IPS-15b (cell line): Measurements from ENCODE around the gene OR8G1.
"Not testable (repeated sequence)": the region's sequence is repeated elsewhere in the genome, so short reads cannot be mapped to it uniquely, and the experiment has no call there.

Experiments
- H3K27me3 ChIP-seq: one replicate; pipeline ENCODE4 v1.6.1; 2013; ENCODE audit warnings: low read length; ENCODE audit not compliant: control insufficient read depth, insufficient read depth
- H3K36me3 ChIP-seq: one replicate; pipeline ENCODE4 v1.6.1; 2013; ENCODE audit warnings: low read length; ENCODE audit not compliant: control insufficient read depth, insufficient read depth
- H3K4me1 ChIP-seq: one replicate; pipeline ENCODE4 v1.6.1; 2013; ENCODE audit warnings: mild to moderate bottlenecking, low read length; ENCODE audit not compliant: control insufficient read depth, insufficient read depth
- H3K4me3 ChIP-seq: one replicate; pipeline ENCODE4 v1.5.1; 2013; ENCODE audit warnings: low read depth, low read length
- H3K9ac ChIP-seq: one replicate; pipeline ENCODE4 v1.6.1; 2013; ENCODE audit warnings: low read depth, mild to moderate bottlenecking, low read length
- H3K9me3 ChIP-seq: one replicate; pipeline ENCODE4 v1.6.1; 2013; ENCODE audit warnings: mild to moderate bottlenecking, low read length; ENCODE audit not compliant: control insufficient read depth, insufficient read depth

OR8G1 gene

DNA sequence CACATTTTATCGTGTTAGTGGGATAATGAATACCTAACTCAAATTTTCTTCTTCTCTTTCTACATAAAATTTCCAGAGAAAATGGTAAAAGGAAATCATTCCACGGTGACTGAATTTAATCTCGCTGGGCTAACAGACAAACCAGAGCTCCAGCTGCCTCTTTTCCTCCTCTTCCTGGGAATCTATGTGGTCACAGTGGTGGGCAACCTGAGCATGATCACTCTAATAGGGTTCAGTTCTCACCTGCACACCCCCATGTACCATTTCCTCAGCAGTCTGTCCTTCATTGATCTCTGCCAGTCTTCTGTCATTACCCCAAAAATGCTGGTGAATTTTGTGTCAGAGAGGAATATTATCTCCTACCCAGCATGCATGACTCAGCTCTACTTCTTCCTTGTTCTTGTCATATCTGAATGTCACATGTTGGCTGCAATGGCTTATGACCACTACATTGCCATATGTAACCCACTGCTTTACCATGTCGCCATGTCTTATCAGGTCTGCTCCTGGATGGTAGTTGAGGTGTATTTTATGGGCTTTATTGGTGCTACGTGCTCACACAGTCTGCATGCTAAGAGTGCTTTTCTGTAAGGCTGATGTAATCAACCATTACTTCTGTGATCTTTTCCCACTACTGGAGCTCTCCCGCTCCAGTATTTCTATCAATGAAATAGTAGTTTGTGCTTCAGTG is 33.6 kb upstream of the OR8G1 start:
- H3K36me3 ChIP-seq, result no peaks in the 10 kb centered on the region
- no peaks in the 10 kb centered on the region for H3K9me3 ChIP-seq
- no peak overlapping the region for H3K9ac ChIP-seq
- no peaks in the 10 kb centered on the region for H3K4me1 ChIP-seq
- H3K27me3 ChIP-seq, result no peaks in the 10 kb centered on the region
- H3K4me3 ChIP-seq, result no peak overlapping the region

DNA sequence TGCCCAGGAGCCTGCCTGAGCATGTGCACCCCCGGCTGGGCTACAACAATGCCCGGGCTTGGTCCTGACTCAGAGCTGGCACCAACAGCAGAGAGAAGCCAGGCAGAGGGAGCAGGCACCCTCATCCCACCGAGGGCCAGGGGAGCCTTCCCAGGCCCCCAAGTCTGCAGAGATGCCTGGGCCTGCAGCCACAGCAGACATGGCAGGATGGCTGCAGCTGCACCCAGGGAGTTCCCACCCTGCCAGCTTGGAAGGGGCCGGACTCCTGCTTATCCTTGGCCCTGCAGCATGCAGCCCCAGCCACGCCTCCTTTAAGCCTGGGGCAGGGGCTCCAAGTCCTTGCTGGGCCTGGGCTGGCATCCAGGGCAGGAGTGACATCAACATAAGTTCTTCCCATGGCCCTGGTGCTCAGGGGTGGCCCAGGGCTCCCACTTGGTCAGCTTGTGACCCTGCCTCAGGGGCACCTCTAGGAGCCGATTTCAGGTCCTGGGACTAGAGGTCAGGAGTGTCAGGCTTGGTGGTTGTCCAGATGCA is 31.0 kb upstream of the OR8G1 start:
- no peak overlapping the region for H3K4me3 ChIP-seq
- no peaks in the 10 kb centered on the region for H3K27me3 ChIP-seq
- no peaks in the 10 kb centered on the region for H3K9me3 ChIP-seq
- no peaks in the 10 kb centered on the region for H3K4me1 ChIP-seq
- no peaks in the 10 kb centered on the region for H3K36me3 ChIP-seq
- no peak overlapping the region for H3K9ac ChIP-seq

DNA sequence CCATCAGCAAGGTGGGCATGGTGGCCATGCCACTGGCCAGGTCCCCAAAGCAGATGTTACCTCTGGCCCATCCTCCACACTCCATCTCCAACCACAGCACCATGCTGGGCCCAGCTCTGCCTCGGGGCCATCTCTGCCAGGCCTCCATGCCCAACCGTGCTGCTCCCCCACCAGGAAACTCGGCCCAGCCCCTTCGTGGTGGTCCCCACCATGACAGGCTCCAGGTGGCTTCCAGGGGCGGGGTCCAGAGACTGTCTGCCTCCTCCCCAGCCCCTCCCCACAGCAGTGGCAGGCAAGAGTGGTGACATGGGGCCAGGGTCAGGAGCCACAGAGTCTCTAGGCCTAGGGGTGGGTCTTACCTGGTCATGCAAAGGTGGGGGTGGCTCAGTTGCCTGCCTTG is 30.5 kb upstream of the OR8G1 start:
- Histone ChIP-seq H3K4me1 (no peaks in the 10 kb centered on the region), H3K4me3 (no peak overlapping the region), H3K9me3 (no peaks in the 10 kb centered on the region), H3K36me3 (no peaks in the 10 kb centered on the region), H3K27me3 (no peaks in the 10 kb centered on the region), H3K9ac (no peak overlapping the region)

DNA sequence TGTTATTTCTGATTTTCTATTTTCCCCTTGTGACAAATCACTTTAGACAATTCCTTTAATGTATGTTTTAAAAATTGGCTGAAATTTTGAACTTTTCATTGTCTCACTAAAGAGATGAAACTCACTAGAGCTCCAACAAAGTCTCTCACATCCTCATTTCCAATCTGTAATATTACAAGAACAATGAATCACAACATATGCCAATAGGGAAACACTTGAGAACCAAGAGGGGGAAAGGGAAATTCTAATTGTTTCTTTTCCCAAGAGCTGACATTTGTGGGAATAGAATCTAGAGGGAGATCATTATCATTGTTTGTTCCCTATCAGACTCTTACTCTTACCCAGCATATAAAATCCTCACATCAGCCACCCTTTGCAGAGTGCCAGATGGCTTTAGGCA is 29.6 kb upstream of the OR8G1 start:
- Histone ChIP-seq H3K9me3 (no peaks in the 10 kb centered on the region), H3K4me3 (no peak overlapping the region)

DNA sequence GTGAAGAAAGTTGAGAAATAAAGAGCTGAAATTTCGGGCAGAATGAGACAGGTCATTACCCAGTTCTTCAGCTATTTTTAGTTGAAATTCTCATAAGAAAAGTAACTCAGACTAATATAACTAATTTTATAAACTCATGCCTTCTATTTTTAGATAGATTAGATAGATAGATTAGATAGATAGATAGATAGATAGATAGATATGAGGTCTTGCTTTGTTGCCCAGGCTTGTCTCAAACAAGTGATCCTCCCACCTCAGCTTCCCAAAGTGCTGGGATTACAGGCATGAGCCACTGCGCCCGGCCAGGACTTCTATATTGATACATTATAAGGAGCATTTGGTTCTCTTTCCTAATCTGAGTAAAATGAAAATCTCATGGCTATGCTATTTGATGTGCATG is 26.9 kb upstream of the OR8G1 start:
- no peaks in the 10 kb centered on the region for H3K27me3 ChIP-seq
- no peaks in the 10 kb centered on the region for H3K4me1 ChIP-seq

More for the DNA sequence above, 29.6 kb upstream of the OR8G1 start:
- H3K27me3 ChIP-seq, result no peaks in the 10 kb centered on the region
- no peaks in the 10 kb centered on the region for H3K36me3 ChIP-seq
- no peaks in the 10 kb centered on the region for H3K4me1 ChIP-seq
- no peak overlapping the region for H3K9ac ChIP-seq

DNA sequence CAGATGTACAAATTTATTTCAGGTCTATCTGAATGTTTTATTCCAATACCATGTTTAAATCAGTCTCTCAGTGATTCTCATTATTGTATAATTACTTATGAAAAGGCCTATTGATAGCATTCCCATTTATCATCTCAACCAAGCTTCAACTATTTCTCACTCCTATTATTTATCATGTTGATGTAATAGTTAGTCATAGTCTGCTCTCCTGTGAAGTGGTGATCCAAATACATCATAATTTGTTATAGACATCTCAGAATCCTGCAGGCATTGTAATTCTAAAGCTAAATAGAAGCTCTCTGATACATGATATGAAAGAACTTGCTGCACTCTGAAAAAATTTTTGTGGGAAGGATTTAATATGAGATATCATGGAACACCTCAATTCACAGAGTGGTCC is 21.8 kb upstream of the OR8G1 start:
- H3K4me1 ChIP-seq, result no peaks in the 10 kb centered on the region
- no peaks in the 10 kb centered on the region for H3K27me3 ChIP-seq
- H3K4me3 ChIP-seq, result no peak overlapping the region

More for the DNA sequence above, 26.9 kb upstream of the OR8G1 start:
- Histone ChIP-seq H3K36me3 (no peaks in the 10 kb centered on the region), H3K9me3 (no peaks in the 10 kb centered on the region), H3K9ac (no peak overlapping the region), H3K4me3 (no peak overlapping the region)

DNA sequence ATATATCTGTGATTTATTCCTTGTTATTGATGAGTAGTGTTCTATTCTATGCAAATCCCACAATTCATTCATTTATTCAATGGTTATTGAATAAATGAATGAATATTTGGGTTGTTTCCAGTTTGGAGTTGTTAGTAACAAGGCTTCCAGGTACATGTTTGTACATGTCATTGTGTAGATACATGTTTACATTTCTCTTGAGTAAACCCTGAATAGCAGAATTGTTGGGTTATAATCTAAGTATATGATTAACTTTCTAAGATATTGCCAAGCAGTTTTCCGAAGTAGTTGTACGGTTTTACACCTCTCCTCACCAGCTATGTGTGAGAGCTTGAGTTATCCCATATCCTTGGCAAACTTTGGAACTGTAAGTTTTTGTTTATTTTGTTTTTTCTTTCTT is 18.5 kb upstream of the OR8G1 start:
- Histone ChIP-seq H3K9me3 (no peaks in the 10 kb centered on the region), H3K4me1 (no peaks in the 10 kb centered on the region), H3K9ac (no peak overlapping the region), H3K36me3 (no peaks in the 10 kb centered on the region), H3K4me3 (no peak overlapping the region), H3K27me3 (no peaks in the 10 kb centered on the region)

More for the DNA sequence above, 21.8 kb upstream of the OR8G1 start:
- H3K9ac ChIP-seq, result no peak overlapping the region
- no peaks in the 10 kb centered on the region for H3K9me3 ChIP-seq
- no peaks in the 10 kb centered on the region for H3K36me3 ChIP-seq

DNA sequence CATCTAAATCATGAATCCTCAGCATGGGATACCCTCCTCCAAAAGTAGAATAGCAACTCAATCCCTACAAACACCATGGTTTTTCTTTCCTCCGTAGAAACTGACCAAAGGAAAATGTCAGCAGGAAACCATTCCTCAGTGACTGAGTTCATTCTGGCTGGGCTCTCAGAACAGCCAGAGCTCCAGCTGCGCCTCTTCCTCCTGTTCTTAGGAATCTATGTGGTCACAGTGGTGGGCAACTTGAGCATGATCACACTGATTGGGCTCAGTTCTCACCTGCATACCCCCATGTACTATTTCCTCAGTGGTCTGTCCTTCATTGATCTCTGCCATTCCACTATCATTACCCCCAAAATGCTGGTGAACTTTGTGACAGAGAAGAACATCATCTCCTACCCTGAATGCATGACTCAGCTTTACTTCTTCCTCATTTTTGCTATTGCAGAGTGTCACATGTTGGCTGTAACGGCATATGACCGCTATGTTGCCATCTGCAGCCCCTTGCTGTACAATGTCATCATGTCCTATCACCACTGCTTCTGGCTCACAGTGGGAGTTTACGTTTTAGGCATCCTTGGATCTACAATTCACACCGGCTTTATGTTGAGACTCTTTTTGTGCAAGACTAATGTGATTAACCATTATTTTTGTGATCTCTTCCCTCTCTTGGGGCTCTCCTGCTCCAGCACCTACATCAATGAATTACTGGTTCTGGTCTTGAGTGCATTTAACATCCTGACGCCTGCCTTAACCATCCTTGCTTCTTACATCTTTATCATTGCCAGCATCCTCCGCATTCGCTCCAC is 16.1 kb upstream of the OR8G1 start:
- not testable (repeated sequence) for H3K4me1 ChIP-seq, H3K4me3 ChIP-seq, H3K36me3 ChIP-seq, H3K27me3 ChIP-seq, H3K9me3 ChIP-seq, H3K9ac ChIP-seq

DNA sequence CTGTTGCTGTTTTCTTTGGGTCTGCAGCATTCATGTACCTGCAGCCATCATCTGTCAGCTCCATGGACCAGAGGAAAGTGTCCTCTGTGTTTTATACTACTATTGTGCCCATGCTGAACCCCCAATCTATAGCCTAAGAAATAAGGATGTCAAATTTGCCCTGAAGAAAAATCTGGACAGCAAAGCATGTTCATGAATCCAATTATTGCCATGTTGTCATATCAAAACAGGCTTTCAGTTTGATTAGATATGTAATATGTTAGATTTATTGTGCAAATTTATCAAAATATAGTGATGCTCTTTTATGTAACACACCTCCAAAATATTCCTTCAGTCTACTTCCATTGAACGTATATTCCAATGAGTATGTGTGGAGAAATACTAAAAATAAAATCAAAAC is 15.4 kb upstream of the OR8G1 start:
- Histone ChIP-seq H3K36me3 (no peaks in the 10 kb centered on the region), H3K9me3 (no peaks in the 10 kb centered on the region), H3K27me3 (no peaks in the 10 kb centered on the region), H3K9ac (no peak overlapping the region), H3K4me3 (no peak overlapping the region), H3K4me1 (no peaks in the 10 kb centered on the region)

DNA sequence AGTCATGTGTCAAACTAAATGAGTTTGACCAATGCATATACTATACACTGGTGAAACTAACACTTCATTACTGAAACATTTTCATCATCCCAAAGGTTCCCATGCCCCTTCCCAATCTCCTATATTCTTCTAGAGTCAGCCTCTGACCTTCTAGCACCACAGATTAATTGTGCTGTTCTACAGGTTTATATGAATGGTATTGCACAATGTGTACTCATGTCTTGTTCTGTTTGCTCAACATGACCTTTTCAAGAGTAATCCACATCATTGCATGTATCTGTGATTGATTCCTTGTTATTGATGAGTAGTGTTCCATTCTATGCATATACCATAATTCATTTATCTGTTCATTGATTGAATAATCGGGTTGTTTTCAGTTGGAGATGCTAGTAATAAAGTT is 7.5 kb upstream of the OR8G1 start:
- H3K4me3 ChIP-seq, result no peak overlapping the region
- H3K36me3 ChIP-seq, result no peaks in the 10 kb centered on the region
- H3K9me3 ChIP-seq, result no peaks in the 10 kb centered on the region
- no peaks in the 10 kb centered on the region for H3K4me1 ChIP-seq
- H3K27me3 ChIP-seq, result no peaks in the 10 kb centered on the region
- H3K9ac ChIP-seq, result no peak overlapping the region

DNA sequence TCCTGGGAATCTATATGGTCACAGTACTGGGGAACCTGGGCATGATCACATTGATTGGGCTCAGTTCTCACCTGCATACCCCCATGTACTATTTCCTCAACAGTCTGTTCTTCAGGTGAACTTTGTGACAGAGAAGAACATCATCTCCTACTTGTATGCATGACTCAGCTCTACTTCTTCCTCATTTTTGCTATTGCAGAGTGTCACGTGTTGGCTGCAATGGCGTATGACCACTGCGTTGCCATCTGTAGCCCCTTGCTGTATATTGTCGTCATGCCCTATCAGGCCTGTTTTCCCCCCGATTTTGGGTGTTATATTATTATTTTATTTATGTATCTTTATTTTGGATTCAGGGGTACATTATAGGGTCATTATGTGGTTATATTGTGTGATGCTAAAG is 2.4 kb upstream of the OR8G1 start:
- Histone ChIP-seq H3K27me3 (no peaks in the 10 kb centered on the region), H3K9me3 (no peaks in the 10 kb centered on the region), H3K36me3 (no peaks in the 10 kb centered on the region), H3K4me3 (no peak overlapping the region), H3K9ac (no peak overlapping the region), H3K4me1 (no peaks in the 10 kb centered on the region)

DNA sequence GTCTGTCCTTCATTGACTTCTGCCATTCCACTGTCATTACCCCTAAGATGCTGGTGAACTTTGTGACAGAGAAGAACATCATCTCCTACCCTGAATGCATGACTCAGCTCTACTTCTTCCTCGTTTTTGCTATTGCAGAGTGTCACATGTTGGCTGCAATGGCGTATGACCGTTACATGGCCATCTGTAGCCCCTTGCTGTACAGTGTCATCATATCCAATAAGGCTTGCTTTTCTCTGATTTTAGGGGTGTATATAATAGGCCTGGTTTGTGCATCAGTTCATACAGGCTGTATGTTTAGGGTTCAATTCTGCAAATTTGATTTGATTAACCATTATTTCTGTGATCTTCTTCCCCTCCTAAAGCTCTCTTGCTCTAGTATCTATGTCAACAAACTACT is 9.0 kb downstream of the OR8G1 start:
- not testable (repeated sequence) for H3K36me3 ChIP-seq, H3K9ac ChIP-seq, H3K4me3 ChIP-seq, H3K9me3 ChIP-seq, H3K4me1 ChIP-seq, H3K27me3 ChIP-seq
